Ammon's horn (tissue), 1 donor: ENCODE data around the gene TMTC4.
"Not testable (repeated sequence)": the region's sequence is repeated elsewhere in the genome, so short reads cannot be mapped to it uniquely, and the experiment has no call there.

ENCODE experiments used
- DNase-seq: peaks from one replicate; pipeline ENCODE4 v3.0.0-alpha.2; 2016; ENCODE audit warnings: low spot score

TMTC4 gene

GRCh38 chr13:100584896-100585295 is 89.7 kb downstream of the TMTC4 start:
- DNase-seq: no peak

GRCh38 chr13:100581504-100581903 is 93.1 kb downstream of the TMTC4 start:
- no peak for DNase-seq

GRCh38 chr13:100581030-100581429 is 93.6 kb downstream of the TMTC4 start:
- DNase-seq: no peak

- DNase-seq: no peak
Observed at GRCh38 chr13:100580045-100580444, 94.5 kb downstream of the TMTC4 start.

GRCh38 chr13:100577239-100577638 is 97.4 kb downstream of the TMTC4 start:
- not testable (repeated sequence) for DNase-seq

GRCh38 chr13:100573121-100573520 is 101.5 kb downstream of the TMTC4 start:
- peak; percentile 82 for DNase-seq

- no peak for DNase-seq
Observed at GRCh38 chr13:100566543-100566942, 108.1 kb downstream of the TMTC4 start.

GRCh38 chr13:100565286-100565685 is 109.3 kb downstream of the TMTC4 start:
- DNase-seq: no peak

GRCh38 chr13:100564444-100565223 is 110.0 kb downstream of the TMTC4 start:
- DNase-seq: no peak

GRCh38 chr13:100563779-100564178 is 110.8 kb downstream of the TMTC4 start:
- no peak for DNase-seq

GRCh38 chr13:100561599-100562204 is 112.9 kb downstream of the TMTC4 start:
- no peak for DNase-seq

- no peak for DNase-seq
Observed at GRCh38 chr13:100561158-100561499, 113.5 kb downstream of the TMTC4 start.

- peak; percentile 68 for DNase-seq
Observed at GRCh38 chr13:100560498-100561157, 114.0 kb downstream of the TMTC4 start.

GRCh38 chr13:100559886-100560285 is 114.7 kb downstream of the TMTC4 start:
- DNase-seq: no peak
